G401.6 (cell line): ENCODE results near the gene LPCAT3.

Experiments
- FAIRE-seq: peaks from 2 replicates; lab custom pipeline; 2012; peaks lifted over from hg19 to GRCh38; lab: Jason Lieb, UNC

LPCAT3 gene

GRCh38 chr12:6996040-6996441 is 22.2 kb downstream of the LPCAT3 start:
- no peak for FAIRE-seq

- no peak for FAIRE-seq
Observed at GRCh38 chr12:6987956-6988553, 30.2 kb downstream of the LPCAT3 start.

GRCh38 chr12:6982532-6982931 is 35.7 kb downstream of the LPCAT3 start:
- FAIRE-seq = no peak

- no peak for FAIRE-seq
Observed at GRCh38 chr12:6981152-6982052, 36.9 kb downstream of the LPCAT3 start.

- no peak for FAIRE-seq
Observed at GRCh38 chr12:6980740-6981139, 37.5 kb downstream of the LPCAT3 start.

GRCh38 chr12:6980075-6980474 is 38.2 kb downstream of the LPCAT3 start:
- FAIRE-seq = no peak

GRCh38 chr12:6979453-6979852 is 38.8 kb downstream of the LPCAT3 start:
- no peak for FAIRE-seq

GRCh38 chr12:6979021-6979420 is 39.3 kb downstream of the LPCAT3 start:
- FAIRE-seq = no peak

- no peak for FAIRE-seq
Observed at GRCh38 chr12:6978611-6979011, 39.7 kb downstream of the LPCAT3 start.

GRCh38 chr12:6978188-6978587 is 40.1 kb downstream of the LPCAT3 start:
- no peak for FAIRE-seq

GRCh38 chr12:6977653-6978052 is 40.6 kb downstream of the LPCAT3 start:
- no peak for FAIRE-seq

- FAIRE-seq = no peak
Observed at GRCh38 chr12:6975297-6976032, 42.8 kb downstream of the LPCAT3 start.

GRCh38 chr12:6974180-6974579 is 44.1 kb downstream of the LPCAT3 start:
- FAIRE-seq = no peak

GRCh38 chr12:6970096-6970527 is 48.2 kb downstream of the LPCAT3 start:
- FAIRE-seq = no peak

- FAIRE-seq = no peak
Observed at GRCh38 chr12:6968426-6968825, 49.9 kb downstream of the LPCAT3 start.

GRCh38 chr12:6967651-6968100 is 50.6 kb downstream of the LPCAT3 start:
- no peak for FAIRE-seq

GRCh38 chr12:6966351-6966750 is 51.9 kb downstream of the LPCAT3 start:
- no peak for FAIRE-seq

- no peak for FAIRE-seq
Observed at GRCh38 chr12:6965714-6966113, 52.6 kb downstream of the LPCAT3 start.

GRCh38 chr12:6965026-6965661 is 53.1 kb downstream of the LPCAT3 start:
- FAIRE-seq = peak; percentile 91

- no peak for FAIRE-seq
Observed at GRCh38 chr12:6964605-6965025, 53.7 kb downstream of the LPCAT3 start.

- FAIRE-seq = no peak
Observed at GRCh38 chr12:6963791-6964413, 54.4 kb downstream of the LPCAT3 start.
